GM21717 (cell line): ENCODE data around the gene DVL1.

Source experiments
- ATAC-seq: cut with Tn5 transposase; IDR thresholded peaks from one replicate; pipeline ENCODE4 v1.9.1; 2021; ENCODE audit warnings: mild to moderate bottlenecking, moderate library complexity; ENCODE audit not compliant: unreplicated experiment

The DVL1 gene

DNA sequence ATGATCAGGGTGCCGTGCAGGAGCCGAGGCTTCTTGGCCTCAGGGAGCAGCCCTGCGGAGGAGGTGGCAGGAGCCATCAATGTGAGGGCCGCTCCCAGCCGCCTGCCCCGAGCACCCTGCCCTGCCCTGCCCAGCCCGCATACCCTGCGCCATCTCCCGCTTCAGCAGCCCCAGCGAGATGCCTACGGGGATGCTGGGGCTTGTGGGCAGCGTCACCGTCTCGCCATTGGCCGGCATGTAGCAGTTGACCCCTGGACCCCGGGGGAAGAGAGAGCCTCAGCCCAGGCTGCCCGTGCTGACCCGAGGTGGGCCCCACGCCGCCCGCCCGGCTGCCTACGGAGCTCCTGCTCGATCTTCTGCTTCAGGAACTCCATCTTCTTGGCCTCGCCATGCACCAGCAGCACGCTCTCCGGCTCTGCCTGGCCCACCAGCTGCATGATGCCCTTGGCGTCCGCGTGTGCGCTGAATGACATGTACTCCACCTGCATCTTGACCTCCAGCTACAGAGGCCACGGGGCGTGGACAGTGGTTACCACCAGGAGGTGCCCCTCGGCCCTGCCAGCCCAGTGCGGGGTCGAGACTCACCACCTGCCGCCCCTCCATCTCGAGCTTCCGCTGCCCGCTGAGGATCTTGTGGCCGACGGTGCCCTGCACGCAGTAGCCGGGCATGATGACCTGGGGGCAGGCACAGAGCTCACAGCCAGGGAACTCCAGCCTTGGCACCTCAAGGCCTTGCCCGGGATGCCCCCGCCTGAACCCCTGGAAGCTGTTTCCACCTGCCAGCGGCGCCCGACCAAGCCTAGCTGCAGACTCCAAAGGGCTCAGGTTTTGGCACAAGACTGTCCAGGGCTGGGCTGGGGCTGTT is 36.5 kb downstream of the DVL1 start:
- no peak for ATAC-seq

DNA sequence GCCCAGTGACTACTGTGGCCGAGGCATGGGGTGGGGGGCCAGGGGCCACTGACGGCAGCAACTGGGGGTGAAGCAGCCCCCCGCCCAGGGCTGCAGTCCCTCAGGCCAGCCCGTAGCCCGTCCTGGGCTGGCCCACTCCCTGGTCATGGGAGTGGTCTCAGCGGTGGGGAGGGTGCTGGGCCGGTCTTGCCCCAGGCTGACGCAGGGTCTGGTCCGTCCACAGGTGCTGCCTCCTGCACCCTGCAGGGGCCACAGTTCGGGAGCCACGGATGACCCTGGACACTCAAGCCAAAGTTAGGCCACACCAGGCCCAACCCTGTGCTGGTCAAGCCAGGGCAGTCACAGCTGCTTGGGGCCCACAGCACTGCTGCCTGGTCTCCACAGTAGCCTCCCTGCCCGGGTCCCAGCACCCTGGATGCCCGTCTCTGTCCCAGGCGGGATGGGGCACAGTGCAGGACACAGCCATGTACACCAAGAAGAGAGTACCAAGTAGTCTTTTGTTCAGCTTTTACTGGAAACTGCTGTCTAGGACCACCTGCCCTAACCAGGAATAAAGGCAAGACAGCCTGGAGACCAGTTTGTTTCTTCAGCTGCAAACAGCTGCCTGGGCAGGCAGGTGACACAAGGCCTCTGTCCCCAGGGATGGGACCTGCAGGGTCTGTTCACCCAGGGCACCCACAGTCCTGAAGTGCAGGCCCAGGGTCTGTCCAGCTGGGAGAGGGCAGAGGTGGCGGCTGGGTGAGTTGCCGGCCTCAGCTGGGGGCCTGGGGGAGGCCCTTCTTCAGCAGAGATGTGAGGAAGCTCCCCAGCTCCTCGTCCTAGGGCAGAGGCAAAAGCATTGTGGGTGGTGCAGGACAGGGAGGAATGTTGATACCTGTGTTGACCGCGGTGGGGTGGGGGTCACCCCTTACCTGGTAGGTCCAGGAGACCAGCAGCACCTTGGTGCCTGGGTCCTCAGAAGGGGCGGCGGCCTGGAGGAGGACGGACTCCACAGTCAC is 37.8 kb downstream of the DVL1 start:
- ATAC-seq = no peak

DNA sequence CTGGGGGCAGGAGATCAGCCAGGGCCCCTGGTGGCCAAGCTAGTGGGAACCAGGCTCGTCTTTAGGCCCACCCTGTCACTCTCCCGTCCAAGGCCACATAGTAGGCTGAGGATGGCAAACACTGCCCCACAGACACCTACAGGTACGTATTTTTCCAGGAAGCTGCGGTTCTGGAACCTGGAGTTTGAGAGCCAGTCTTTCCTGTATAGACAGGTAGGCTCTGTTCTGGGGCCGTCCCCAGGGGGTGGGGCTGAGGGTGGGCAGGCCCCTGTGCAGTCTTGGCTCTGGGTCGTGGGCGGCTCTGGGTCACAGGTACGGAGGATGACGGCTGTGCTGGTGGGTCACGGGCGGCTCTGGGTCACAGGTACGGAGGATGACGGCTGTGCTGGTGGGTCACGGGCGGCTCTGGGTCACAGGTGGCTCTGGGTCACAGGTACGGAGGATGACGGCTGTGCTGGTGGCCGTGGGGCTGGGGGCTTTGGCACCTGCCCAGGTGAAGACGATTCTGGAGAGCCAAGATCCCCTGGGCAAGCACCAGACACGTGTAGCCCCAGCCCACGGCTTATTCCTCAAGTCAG is 38.7 kb downstream of the DVL1 start:
- ATAC-seq = no peak

DNA sequence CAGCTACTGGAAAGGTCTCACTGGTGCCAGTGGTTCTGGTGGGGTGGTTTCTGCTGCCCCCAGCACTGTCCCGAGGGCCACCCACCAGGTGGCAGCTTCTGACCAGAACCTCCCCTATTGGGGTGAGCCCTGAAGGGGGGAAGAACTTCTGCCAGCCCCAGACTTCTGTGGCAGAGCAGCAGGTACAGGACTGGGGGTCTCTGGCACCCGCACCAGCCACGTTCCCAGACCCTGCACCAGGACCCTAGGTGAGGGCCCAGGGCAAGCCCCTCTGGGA is 39.2 kb downstream of the DVL1 start:
- ATAC-seq = no peak

DNA sequence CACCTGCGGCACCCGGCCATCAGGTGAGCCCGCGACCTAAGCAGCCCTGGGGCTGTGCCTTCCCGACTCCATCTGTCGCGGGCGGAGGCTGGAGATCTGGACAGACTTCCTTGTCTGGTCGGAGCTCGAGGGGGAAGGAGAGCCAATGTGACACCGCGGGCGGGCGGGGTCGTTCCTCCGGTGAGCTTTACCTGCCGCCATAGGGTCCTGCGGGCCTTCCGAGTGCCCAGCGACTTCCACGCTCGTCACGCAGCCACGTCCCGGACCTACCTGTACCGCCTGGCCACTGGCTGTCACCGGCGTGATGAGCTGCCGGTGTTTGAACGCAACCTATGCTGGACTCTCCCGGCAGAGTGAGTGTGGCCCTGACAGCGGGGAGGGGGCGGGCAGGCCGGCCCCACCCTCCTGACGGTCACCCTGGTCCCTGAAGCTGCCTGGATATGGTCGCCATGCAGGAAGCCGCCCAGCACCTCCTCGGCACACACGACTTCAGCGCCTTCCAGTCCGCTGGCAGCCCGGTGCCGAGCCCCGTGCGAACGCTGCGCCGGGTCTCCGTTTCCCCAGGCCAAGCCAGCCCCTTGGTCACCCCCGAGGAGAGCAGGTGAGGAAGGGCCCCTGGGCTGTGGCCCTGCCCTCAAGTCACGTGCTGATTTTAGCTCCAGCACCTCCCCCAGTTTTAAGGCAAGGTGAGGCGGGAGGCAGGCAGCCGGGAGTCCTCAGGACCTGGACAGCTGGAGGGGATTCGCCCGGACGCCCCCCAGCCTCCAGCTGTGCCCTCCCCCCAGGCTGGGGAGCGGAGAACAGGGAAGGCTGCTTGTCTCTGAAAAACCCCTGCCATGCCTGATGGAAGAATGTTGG is 39.7 kb downstream of the DVL1 start:
- no peak for ATAC-seq

DNA sequence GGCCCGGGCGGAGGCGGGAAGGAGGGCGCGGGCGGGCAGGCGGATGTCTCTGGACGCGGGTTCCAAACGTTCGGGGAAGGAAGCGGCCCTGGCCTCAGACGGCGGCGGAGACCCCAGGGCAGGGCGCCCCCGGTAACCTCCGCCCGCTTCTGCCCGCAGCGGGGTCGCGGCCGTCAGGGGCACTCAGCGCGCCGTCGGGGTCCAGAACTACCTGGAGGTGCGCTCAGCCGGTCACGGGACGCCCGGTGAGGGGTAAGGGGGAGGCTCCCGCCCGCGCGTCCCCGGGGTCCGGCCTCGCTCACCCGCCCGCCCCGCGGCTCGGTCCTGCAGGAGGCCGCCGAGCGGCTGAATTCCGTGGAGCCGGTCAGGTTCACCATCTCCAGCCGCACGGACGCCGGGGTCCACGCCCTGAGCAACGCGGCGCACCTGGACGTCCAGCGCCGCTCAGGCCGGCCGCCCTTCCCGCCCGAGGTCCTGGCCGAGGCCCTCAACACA is 40.4 kb downstream of the DVL1 start:
- peak; percentile 4 for ATAC-seq

DNA sequence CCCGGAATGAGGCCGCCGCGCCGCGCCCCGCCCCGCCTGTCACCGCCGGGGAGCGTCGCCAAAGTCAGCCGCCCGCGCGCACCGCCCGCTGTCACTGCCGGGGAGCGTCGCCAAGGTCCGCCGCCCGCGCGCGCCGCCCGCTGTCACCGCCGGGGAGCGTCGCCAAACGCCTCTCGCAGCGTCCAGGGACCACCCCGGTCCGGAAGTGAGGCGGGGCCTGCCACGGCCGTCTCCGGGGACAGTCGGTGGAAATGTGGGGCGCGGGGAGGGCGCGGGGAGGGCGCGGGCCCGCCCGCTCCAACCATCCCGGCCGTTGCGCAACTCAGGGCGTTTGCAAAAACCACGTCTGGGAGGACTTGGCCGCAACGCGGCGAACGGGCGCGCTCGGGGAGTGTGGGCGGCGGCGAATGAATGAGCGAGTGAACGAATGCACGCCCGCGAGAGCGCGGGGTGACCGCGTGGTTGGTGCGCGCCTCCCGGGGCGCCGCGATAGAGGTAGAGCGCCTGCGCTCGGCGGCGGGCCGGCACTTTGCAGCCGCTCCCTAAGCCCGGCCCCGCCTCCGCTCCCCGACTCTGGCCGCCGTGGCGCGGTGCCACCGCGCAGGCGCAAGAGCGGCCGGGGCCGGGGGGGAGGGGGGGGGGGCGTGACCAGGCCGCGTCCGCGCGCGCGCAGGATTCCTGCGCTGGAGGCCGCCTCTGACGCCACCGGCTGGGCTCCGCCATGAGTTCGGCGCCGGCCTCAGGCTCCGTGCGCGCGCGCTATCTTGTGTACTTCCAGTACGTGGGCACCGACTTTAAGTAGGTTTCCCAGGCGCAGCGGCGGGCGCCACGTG is 41.1 kb downstream of the DVL1 start, which contains the start of the genes ACAP3 and PUSL1:
ACAP3 (minus strand) TSS at position 8 of the 833 bp plus-strand sequence. CDS start 115 bp downstream, outside the sequence.
PUSL1 (plus strand) TSS at position 675 of the 833 bp plus-strand sequence; CDS start at position 722, 47 bp downstream.
- ATAC-seq = peak; percentile 38

DNA sequence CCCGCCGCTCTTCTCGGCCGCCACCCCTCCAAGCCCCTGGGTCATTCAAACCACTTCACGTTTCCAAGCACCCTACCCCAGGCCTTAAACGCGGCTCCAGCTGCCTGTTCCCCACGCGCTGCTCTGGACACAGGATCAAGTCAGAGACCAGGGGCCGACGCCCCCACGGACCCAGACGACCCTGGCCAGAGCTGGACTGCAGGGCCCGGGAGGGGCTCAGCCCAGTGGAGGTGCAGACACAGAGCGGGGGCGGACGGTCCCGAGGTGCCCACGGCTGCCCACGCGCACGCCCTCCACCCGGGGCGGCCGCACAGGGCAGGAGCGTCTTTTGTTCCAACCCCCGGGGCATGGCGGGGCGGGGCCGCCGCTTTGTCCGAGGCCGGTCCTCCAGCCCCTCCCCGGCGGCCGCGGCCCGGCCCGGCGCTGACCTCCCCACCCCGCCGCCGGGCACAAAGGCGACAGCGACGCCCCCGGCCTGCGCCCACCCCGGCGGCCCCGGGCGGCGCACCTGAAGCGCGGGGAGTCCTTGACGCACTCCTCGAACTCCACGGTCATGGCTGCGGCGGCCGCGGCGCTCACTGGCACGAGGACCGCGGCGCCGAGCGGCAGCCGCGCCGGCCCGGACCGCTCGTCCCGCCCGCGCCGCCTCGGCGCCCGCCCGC is 41.8 kb downstream of the DVL1 start:
- ATAC-seq = peak; percentile 3

DNA sequence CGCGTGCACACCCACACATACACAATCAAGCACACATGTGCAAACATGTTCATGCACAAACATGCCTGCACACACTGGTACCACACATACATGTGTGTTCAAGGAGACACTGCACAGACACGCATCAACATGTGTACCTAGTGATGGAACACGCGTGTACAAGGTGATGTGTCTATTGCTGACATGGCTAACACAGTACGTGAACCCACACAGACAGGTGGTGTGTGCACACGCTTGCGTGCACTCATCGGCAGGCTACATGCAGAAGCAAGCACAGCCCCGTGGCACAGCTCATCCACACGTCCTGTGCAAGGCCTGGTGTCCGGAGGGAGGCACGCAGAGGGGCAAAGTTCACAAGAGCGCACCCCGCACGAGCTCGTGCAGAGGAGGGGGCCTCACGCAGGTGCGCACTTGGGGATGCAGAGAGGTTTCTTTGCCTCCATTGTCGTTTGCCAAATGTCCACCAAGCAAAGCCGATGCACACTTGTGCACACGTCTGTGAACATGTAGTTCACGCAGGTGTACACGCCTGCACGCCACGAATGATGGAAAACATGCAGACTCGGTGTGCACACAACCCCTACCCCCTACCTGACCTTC is 42.5 kb downstream of the DVL1 start:
- no peak for ATAC-seq

DNA sequence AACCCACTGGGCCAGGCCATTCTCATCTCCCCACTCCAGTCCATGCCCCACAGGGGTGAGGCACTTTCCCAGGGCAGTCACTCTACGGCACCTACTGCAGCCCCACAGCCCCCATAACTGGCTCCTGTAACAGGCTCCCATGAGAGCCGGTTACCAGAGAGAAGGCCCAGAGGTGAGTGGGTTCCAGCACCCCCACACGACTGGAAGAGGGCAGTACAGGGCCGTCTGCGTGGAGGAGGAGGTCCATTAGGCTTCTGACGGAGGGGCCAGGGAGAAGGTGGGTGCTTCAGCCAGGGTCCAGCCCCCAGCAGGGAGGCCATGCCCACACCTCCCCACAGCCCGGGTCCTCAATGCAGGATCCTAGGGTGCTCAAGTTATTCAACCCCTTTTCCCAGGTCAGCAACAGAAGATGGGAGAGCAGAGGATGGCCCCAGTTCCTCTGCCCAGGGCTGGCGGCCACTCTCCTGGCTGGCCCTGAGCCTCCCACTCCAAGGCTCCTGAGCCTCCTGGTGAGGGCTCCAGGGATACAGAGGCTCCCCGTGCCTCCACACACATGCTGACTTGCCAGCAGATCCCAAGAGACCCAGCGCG is 43.1 kb downstream of the DVL1 start:
- no peak for ATAC-seq

DNA sequence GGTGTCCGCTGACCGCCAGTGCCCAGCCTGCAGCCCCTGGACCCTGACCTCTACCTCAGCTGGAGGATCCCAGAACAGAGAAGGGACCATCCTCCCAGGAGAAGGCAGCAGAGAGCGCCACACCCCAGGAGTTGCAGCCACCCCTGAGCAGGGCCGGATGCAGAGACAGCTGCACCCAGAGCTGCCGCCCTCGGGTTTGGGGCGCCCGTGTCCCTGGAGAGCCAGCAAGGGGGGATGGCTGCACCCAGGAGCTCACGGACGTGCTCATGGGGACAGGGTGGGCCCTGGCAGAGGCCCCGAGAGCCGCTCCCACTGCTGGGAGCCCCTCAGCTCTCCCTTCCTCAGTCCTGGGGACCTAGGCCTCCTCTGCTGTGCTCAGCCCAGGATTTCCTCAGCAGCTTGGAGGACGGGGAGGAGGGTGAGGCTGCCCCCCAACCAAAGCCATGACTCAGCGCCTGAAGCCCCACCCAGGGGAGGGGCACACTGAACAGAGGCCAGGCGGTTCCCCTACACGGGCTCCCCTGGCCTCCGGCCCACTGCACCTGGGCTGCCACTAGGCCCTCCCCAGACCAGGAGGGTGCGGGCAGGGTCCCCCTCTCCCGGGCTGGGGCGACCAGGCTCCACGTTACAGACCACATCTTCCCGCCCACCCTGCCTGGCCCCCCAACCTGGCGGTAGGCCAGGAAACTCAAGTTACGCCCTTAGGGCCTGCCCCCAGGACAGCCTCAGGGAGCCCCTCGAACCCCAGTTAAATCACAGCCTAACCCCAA is 43.7 kb downstream of the DVL1 start:
- no peak for ATAC-seq

DNA sequence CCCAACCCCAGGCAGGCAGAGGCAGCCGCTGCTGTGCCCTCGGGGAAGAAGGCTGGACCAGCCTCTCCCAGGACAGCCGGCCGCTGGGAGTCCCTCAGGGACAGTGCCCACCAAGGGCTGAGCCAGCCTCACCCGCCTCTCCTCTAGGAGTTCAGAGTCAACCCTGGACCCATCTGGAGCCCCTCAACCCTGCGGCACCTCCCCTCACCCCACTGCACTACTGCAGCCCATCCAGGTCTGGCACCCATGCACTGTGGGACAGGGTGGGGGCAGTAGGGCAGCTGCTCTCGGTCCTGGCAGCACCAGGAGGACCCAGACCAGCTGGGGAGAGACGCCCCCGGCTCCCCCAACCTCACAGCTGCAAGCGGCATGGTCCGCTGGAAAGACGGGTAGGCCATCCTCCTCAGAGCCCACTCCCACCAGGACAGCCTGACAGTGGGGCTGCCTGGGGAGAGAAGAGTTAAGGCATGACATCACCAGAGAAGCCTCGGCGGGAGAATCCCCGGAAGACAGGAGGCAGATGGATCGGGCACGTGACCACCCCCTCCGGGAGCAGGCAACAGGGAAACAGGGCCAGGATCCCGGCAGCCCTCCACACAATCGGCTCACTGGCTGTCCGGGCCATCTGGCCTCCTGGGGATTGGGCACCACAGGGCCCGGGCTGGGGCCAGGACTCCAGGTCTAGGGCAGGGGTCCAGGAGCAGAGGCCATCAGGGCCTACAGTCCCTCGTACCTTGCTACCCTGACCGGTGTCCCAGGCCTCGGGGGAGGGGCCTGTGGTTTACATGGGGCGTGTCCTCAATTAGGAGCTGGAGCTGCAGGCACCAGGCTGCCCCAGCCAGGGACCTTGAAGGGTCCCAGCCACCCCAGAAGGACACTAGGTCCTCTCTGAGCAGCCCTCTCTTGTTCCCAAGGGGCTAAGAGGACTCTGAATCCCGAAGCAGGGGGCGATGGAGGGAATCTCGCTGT is 44.6 kb downstream of the DVL1 start:
- ATAC-seq = no peak

DNA sequence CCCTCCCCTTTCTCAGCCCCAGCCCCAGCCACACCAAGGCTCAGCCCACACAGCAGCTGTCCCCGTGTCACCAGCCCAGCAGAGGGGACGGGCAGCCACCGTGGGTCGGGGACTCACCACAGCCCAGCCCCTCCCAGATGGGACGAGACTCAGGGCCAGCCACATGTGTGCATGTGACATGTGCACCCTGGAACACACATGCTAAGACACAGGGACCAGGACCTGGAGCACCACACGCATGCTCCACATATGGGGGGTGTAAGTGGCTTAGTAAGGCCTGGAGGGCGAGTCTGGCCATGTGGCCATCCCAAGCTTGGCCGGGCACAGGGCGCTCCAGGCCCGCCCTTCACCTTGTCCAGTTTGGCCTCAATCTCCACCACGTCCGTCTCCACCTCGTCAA is 45.5 kb downstream of the DVL1 start:
- no peak for ATAC-seq

DNA sequence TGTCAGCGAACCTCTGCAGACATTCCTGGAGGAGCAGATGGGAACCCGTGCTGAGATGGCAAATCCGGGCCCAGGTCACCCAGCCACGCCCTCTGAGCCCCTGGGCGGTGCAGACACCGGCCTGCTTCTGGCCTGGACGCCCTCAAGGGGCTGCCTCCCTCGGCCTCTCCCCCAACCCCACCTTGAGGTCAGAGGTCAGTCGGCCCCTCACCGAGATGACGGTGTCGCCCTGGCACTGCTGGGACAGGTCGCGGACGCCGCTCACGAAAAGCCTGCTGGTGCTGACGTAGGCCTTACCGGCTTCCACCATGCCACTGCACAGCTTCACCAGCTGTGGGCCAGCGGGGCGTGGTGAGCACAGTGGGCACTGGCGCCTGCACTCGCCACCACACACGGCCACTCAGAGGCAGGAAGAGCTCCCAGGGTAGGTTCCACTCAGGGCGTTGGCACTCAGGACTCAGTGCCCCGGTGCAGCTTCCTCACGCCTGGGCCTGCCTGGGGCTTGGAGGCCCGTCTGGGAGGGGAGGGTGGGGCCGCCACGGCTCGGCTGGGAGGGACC is 46.2 kb downstream of the DVL1 start:
- no peak for ATAC-seq

DNA sequence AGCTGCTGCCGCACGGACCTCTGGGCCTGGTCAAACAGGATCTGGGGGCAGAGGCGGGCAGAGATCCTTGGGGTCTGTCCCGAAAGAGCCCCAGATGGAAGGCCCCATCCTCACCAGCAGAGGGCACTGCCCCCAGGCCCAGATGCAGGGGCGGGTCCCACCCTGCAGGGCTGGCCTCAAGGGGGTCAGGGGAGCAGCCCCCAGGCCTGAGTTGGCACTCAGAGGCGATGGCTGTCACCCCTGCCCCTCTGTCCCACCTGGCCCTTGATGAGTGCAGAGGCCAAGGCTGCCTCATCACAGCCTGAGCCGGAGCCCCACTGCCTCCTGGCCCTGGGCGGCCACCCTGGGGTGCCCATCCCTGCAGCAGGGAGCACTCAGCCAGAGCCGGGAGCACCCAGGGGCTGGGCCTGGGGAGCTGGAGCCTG is 47.2 kb downstream of the DVL1 start:
- no peak for ATAC-seq

DNA sequence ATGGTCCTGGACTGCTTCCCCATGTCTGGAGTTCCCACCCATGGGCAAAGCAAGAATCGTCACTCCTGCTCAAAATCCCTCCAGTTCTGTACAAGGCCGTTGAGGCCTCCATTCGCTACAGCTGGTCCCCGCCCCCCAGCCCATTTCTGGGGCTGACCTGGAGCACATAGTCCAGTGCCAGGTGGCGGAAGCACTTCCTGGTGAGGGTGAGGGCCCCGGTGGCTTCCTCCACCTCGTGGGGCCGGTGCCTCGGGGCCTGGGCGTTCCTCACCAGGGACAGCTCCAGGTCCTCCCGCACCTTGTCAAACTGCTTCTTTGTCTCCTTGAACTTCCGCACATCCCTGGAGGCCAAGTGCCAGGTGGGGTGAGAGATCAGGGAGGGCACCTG is 48.9 kb downstream of the DVL1 start:
- ATAC-seq = no peak
